ENCODE results near the gene GNAQ. TPM values are rescaled to one million over a fixed set of nuclear protein-coding genes. Genes with fewer than 3 reads are reported as not detected.

GNAQ gene
- total RNA-seq, 1 experiment from 2014 or later = 48.6 TPM

DNA sequence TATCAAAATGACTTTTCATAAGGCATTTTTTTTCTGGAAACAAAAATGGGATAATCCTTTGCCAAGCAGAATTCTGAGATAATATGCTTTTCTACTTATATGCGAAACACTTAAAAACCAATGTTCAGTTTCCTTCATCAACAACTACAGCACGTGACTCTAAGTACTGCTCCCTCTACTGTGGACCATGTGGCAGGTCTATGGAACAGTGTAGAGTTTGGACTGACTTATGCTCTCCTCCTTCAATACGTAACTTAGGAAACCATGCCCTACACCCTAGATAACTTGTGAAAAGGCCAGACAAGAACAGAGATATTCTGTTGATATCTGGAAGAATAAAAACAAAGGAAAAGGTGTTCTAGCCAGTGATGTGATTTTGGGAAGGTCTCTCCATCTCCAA is 272.2 kb downstream of the GNAQ start:
- no peaks in the 10 kb centered on the region for H3K4me1 Mint-ChIP-seq
- no peak overlapping the region for H3K9ac ChIP-seq (ENCODE audit: extremely low read depth, insufficient read length, low read length)
- no peak overlapping the region for H3K4me3 Mint-ChIP-seq

More for the DNA sequence above, 272.2 kb downstream of the GNAQ start:
- H3K27me3 Mint-ChIP-seq (ENCODE audit: low read depth) = no peaks in the 10 kb centered on the region
- H3K18ac ChIP-seq (ENCODE audit: insufficient read length, low read depth, low read length) = no peak overlapping the region
- no CpG with 5 or more reads among the region's 3 CpGs for WGBS (ENCODE audit: extremely low coverage, insufficient read length, low lambda C conversion rate)
- no peak overlapping the region for H4K91ac ChIP-seq (ENCODE audit: insufficient read length, low read depth, low read length)
- H3K14ac ChIP-seq (ENCODE audit: insufficient read depth, low read length) = no peak overlapping the region
- H2BK12ac ChIP-seq (ENCODE audit: insufficient read length, low read depth, low read length) = no peak overlapping the region
- DNase-seq = no peak
- H3K79me2 ChIP-seq (ENCODE audit: insufficient read depth, low read length) = no peaks in the 10 kb centered on the region
- no peak overlapping the region for H2AFZ ChIP-seq (ENCODE audit: low read length)
- H2BK120ac ChIP-seq (ENCODE audit: low read depth, low read length, poor library complexity, severe bottlenecking) = no peak overlapping the region
- H2AK5ac ChIP-seq (ENCODE audit: insufficient read length, low read length) = no peak overlapping the region
- H3K27ac Mint-ChIP-seq = no peak overlapping the region
- no peak overlapping the region for H4K8ac ChIP-seq (replicated peaks; ENCODE audit: insufficient read length, low read depth, low read length)
- no peaks in the 10 kb centered on the region for H3K27me3 ChIP-seq (ENCODE audit: insufficient read depth, low read length)
- no peaks in the 10 kb centered on the region for H3K9me3 ChIP-seq (ENCODE audit: control insufficient read depth, low read depth, low read length)
- no peak overlapping the region for H3T11ph ChIP-seq (ENCODE audit: low read length)
- no peaks in the 10 kb centered on the region for H4K20me1 ChIP-seq (ENCODE audit: control insufficient read depth, insufficient read depth, insufficient read length)
- H3K23ac ChIP-seq (ENCODE audit: insufficient read length, low read depth, low read length) = no peak overlapping the region
- H3K4ac ChIP-seq (ENCODE audit: low read depth, low read length) = no peak overlapping the region
- no peak overlapping the region for H3K56ac ChIP-seq (ENCODE audit: insufficient read length, low read depth, low read length)
- no peaks in the 10 kb centered on the region for H3K23me2 ChIP-seq (ENCODE audit: insufficient read length, low read depth, low read length, poor library complexity, severe bottlenecking)
- no peaks in the 10 kb centered on the region for H3K79me1 ChIP-seq (ENCODE audit: insufficient read depth, low read depth, low read length, poor library complexity, severe bottlenecking)
- H2BK5ac ChIP-seq (ENCODE audit: insufficient read length, low read length) = no peak overlapping the region
- H3K4me2 ChIP-seq (ENCODE audit: insufficient read depth, insufficient read length, low read length) = no peak overlapping the region
- peaks cover 25 to 38% (median 31%) of the 10 kb centered on the region in 3 experiments for H3K36me3 Mint-ChIP-seq (ENCODE audit: insufficient read depth in 1 of 3, low read depth in 3 of 3)
- H2BK20ac ChIP-seq (ENCODE audit: low read depth, low read length, poor library complexity, severe bottlenecking) = no peak overlapping the region
- H3K4me1 ChIP-seq (ENCODE audit: insufficient read depth, low read length) = no peaks in the 10 kb centered on the region
- peaks cover 18 to 21% of the 10 kb centered on the region in 2 experiments; a peak in 4 of 5 replicates for H3K9me3 Mint-ChIP-seq
- H2BK15ac ChIP-seq (ENCODE audit: low read depth, low read length) = no peak overlapping the region
- no peak overlapping the region for H3K27ac ChIP-seq (ENCODE audit: insufficient read length, low read depth, low read length)
- no peak overlapping the region for H4K5ac ChIP-seq (ENCODE audit: insufficient read length, low read depth, low read length)
- TF ChIP-seq, protein P1, sequence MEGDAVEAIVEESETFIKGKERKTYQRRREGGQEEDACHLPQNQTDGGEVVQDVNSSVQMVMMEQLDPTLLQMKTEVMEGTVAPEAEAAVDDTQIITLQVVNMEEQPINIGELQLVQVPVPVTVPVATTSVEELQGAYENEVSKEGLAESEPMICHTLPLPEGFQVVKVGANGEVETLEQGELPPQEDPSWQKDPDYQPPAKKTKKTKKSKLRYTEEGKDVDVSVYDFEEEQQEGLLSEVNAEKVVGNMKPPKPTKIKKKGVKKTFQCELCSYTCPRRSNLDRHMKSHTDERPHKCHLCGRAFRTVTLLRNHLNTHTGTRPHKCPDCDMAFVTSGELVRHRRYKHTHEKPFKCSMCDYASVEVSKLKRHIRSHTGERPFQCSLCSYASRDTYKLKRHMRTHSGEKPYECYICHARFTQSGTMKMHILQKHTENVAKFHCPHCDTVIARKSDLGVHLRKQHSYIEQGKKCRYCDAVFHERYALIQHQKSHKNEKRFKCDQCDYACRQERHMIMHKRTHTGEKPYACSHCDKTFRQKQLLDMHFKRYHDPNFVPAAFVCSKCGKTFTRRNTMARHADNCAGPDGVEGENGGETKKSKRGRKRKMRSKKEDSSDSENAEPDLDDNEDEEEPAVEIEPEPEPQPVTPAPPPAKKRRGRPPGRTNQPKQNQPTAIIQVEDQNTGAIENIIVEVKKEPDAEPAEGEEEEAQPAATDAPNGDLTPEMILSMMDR (conservative IDR thresholded peaks at IDR 0.05) = no peak
